ENCODE results near the gene DPT.

The DPT gene

GRCh38 chr1:168735974-168736373 lies 7.0 kb upstream of the DPT start:
- no peak for DNase-seq (ENCODE audit: low read depth in 2 of 2)

- DNase-seq (ENCODE audit: low read depth in 2 of 2) = no peak
Measured at GRCh38 chr1:168734946-168735345, 5.9 kb upstream of the DPT start.

DNA sequence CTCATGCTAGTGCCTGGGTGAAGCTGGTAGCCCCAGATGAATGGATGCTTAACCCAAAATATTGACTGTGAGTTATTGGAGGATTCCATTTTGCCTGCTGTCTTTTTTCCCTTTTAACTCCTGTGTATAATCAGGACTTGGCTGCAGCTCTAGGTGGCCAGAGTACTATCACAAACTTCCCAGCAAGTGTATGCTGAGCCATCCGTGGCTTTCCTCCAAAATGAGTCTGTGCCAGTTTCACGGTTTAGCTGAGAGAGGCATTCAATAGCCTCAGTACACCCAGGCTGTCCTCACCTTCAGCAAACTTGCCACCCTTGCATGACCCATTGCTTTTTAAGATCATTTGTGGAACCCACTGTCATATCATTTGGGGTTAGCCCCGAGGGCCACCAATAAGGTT lies 5.3 kb upstream of the DPT start:
- no peak for DNase-seq (ENCODE audit: low read depth in 2 of 2)

DNA sequence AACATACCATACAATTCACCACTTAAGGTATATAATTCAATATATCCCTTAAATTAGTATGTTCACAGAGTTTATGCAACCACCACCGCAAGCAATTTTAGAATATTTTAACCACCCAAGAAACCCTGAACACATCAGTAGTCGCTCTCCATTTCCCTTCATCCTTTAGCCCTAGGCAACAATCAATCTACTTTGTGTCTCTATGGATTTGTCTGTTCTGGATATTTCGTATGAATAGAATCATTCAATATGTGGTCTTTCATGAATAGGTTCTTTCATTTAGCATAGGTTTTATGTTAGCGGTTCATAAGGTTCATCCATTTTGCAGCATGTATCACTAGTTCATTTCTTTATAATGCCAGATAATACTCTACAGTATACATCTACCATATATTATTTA lies 4.2 kb upstream of the DPT start:
- DNase-seq (ENCODE audit: low read depth in 2 of 2) = no peak

- DNase-seq (ENCODE audit: low read depth in 2 of 2) = no peak
Measured at GRCh38 chr1:168732736-168733135, 3.7 kb upstream of the DPT start.

DNA sequence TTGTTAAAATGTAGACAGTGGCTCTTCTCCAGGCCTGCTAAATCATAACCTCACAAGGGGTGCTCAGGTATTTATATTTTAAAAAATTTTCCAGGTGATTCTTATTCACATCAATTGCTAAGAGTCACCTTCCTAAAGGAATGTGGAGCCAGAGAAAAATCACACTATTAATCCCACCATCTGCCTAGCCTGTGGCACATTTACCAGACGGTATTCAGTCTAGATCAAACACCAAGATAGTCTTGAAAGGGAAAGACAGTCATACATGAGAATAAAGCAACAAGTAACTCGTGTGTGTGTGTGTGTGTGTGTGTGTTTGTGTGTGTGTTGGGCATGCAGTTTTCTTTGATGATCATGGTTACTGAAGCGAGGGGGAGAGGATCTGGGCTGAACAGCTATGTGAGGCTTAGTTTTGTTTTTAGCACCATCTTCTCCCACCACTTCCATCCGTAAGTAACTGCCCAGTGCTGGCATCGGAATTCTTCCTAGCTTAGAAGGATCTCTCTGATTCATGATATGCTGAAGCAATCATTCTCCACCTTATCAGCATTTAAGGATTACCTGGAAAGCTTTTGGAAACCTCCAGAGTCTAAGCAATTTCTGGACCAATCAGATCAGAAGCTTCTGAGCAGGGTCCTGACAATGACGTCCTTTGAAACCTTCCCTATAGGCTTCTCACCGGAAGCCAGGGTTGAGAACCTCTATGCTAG lies 2.4 kb upstream of the DPT start:
- no peak for DNase-seq (ENCODE audit: low read depth in 2 of 2)

GRCh38 chr1:168729405-168729802 lies 398 bp upstream of the DPT start:
- no peak for DNase-seq (ENCODE audit: low read depth in 2 of 2)

DNA sequence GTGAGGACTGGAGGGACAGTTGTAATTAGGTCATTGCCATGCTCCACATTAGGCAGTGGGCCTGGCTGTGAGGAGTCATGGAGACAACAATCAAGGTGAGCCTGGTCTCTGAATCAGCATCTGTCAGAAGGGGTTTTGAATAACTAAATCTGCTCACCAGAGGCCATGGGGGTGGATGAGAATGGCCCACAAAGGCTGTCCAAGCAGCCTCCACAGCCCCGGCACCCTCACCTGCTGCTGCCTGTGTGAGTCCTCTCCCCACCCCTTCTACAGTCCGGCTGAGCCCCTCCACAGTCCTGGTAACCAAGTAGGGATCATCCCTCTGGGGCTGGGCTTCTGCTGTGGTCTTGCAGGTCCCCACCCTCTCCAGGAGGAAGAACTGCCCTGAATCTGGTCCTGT lies 2.3 kb downstream of the DPT start:
- no peak for DNase-seq (ENCODE audit: low read depth in 2 of 2)

DNA sequence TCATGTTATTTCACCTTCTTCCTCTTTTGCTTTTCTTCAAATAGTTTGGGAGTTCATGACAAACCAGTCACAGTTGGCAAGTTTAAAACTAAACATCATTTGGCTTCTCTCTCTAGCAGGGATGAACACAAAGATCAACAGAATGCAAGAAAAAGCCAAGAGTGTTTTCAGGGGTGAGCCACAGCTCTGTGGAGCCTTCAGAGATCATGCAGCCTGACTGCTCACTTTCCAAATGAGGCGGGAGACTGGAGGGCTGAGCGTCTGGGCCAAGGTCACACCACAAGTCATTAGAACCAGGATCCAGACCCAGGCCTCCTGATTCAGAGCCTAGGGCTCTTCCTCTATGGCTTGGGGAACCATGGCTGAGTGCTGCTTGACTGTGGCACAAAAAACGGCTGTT lies 2.7 kb downstream of the DPT start:
- DNase-seq (ENCODE audit: low read depth in 2 of 2) = no peak

DNA sequence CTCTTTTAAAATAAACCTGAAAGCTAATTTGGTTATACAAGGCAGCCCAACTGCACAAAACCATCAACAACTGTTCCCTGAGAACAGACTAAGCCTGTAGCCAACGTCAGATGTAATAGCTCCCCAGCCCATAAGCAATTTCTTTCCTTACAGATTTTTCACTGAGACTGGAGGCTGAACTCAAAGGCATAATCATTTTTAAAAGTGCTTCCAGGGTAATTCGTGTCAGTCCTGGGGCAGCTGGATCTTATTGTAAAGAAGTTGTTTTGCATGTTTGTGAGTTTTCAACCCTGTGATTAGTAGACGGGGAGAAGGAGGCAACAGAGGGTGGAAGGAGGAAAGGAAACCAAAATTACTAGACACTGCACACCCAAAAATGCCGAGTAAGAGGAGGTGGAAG lies 3.2 kb downstream of the DPT start:
- DNase-seq (ENCODE audit: low read depth in 2 of 2) = no peak

GRCh38 chr1:168725060-168725459 lies 3.9 kb downstream of the DPT start:
- DNase-seq (ENCODE audit: low read depth in 2 of 2) = no peak

DNA sequence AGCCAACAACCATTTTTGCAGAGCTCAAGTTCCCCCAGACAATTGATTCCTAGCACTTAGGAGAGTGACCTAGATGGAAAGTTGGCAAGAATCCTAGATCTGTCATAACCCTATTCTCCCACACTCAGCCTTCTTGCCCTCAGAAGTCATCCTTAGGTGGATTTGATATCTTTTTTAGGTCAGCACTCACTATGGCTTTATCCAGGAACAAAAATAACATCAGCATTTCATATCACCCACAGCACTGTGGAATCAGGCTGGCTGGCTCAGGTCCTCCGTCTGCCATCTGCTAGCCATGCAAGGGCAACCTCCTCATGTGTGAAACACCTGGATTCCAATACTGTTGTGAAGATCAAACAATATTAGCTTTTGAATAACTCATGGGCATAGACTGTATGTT lies 6.0 kb downstream of the DPT start:
- no peak for DNase-seq (ENCODE audit: low read depth in 2 of 2)

GRCh38 chr1:168720839-168721238 lies 8.2 kb downstream of the DPT start:
- DNase-seq (ENCODE audit: low read depth in 2 of 2) = no peak

DNA sequence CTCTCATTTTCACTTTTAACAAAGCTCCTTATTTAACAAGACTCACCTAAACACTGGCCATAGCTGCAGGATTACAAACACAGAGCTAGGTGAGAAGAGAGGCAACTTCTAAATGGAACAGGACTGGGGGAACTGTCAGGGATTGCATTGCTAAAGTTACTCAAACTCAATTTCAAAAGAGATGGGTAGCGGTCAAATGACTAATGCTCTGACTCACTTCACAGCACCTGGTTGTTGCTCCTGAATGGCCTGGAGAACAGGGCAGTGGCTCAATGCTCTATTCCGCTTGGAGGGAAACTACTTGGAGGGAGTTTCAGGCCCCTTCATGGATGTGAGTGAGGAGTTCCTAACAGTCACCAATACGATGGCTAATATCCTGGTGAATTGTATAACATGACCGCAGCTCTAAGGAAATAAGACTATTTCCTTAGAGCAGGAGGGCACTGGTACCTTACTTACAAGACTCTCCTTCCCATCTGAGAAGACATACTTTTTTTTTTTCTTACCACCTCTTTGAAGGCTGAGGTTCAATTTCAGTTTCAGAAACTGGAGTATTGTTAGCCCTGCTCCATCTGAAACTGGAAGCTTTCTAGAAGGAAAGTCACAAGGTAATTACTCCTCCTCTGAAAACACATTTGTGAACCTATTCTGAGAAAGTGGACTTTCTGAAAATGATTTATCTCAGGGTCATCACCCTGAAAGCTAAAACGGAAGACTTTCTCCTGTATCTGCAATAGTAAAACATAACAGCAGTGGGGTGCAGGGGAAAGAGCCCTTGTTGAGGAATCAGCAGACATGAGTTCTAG lies 9.5 kb downstream of the DPT start:
- no peak for DNase-seq (ENCODE audit: low read depth in 2 of 2)

DNA sequence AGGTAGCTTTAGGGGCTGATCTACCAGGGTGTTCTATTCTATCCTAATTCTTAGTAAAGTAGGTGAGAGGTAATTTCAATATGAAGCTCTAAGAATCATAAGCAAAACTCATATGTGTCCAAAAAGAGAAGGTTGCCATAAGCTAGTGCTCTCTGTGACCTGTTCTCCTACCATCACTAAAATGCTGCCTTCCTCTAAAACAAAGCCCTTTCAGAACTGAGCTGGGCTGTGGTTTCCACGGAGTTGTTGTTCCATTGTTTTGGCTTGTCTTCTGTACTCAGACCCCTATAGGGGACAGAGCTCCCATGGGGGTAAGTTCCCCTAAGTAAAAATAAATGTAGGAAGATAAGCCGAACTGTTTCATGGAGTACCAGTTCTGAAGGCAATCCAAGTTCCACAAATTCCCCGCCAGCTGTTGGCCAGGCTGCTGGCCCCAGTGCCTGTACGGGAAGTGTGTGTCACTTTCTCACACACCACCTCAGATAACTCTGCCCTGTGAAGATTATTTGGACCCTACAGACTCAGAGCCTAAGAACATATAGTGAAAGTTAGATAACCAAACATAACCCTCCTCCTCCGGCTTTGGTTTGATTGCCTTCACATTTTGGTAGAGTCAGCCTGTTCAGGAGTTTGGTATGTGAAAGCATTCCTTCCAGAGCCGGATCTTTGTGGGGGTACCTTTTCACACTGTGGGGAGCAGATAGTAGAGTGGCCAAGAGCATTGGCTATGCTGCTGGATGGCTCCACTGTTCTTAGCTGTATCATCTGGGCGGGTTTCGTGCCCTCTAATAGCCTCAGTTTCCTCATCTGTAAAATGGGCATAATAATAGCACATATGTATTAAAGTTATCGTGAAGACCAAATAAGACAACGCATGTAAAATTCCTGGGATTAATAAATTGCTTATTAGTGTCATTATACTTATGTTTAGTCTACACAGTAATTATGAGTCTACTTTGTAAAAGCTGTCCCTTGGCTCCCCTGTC lies 10.8 kb downstream of the DPT start:
- no peak for DNase-seq (ENCODE audit: low read depth in 2 of 2)

- DNase-seq (ENCODE audit: low read depth in 2 of 2) = no peak
Measured at GRCh38 chr1:168714012-168714411, 15.0 kb downstream of the DPT start.

- DNase-seq (ENCODE audit: low read depth in 2 of 2) = no peak
Measured at GRCh38 chr1:168709405-168710363, 19.3 kb downstream of the DPT start.

DNA sequence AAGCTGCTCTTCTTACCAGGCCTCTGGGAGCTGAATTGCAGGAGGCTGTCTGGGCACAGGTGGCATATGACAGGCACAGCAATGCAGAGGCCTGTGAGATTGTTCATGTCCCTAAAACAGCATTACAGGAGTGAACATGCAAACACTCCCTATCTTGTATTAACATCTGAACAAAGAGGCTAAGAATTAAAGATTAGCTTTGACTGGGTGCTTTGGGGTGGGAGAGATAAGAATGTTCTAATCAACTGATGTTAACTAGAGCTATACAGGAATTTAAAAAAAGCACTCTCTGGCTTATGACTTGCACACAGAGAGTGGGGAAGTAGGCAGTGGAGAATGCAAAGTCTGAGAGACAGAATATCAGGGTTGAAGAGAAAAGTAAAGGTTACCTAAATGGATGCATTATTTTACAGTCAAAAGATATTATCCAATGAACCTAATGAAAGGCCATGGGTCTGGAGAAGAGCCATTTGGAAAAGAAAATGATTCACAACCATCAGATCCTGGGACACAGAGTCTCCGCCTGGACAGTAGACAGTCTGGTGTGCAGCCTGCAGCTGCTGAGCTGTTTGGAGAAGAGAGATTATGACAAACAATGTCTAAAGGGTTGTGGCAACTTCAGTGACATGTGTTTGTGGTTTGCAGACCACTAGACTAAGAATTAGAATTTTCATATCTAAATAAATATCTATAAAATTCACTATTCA lies 20.2 kb downstream of the DPT start:
- DNase-seq (ENCODE audit: low read depth in 2 of 2) = no peak

DNA sequence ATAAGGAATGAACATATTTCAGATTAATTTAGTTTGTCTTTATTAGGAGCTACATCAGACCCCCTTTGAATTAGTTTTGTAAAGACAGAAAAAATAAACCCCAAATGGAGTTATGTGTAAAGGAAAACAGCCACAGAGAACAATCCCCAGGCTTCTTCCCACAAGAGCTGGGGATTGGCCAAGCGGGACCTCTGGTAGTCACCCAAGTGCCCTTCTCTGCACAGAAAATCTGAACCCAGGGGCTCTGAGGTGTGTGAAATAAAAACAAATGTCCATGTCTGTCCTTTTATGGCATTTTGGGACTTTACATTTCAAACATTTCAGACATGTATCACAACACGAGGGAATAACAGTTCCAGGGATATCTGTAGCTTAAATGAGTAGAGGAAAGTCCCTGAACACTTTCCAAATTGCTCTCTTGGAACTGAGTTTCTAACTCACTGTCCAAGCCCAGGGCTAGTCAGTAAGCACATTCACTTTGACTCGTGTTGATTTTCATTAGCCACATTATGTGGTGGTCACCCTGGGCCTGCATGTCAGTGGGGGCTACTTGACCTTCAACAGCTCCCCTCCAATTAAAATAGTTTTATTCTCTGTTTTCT lies 22.5 kb downstream of the DPT start:
- no peak for DNase-seq (ENCODE audit: low read depth in 2 of 2)

Data from stimulated activated CD4-positive, alpha-beta T cell treated with anti-CD3 and anti-CD28 coated beads, Interleukin-1b, Interleukin-23, amount 100 ng/mL, for 4 hours (primary cell).